GM18505 (cell line): ENCODE data around the gene MCU.

Experiments
- ATAC-seq: cut with Tn5 transposase; IDR thresholded peaks from one replicate; pipeline ENCODE4 v1.9.1; 2021; ENCODE audit not compliant: unreplicated experiment
- POLR2A ChIP-seq: IDR thresholded peaks from 4 replicates; pipeline ENCODE4 v1.6.1; 2011; ENCODE audit warnings: borderline replicate concordance; ENCODE audit not compliant: insufficient read depth, insufficient read length; ENCODE audit errors: extremely low read depth

Gene MCU

DNA sequence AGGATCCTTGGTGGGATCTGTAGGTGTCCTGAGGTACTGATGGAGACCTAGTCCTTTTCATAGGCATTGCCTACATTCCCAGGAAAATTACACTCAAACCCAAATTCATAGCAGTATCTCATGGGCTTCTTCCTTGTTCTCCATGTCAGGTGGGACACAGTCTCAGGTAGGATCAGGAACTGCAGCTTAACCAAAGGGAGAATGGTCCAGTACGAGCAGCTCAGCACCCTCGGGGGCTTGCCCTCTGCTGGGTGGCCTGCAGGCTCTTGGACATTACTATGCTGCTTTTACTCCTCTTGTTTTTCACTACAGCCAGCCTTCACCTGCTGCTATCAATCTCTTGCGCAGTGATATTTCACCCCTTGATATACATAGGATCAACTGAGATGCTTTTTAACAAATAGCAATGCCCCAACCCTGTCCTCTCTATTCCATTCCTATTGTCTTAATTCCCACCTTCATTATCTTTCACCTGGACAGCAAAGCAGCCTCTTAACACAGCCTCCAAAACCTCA lies 234.1 kb downstream of the MCU start:
- TF ChIP-seq POLR2A, result no peak
- ATAC-seq, result no peak

DNA sequence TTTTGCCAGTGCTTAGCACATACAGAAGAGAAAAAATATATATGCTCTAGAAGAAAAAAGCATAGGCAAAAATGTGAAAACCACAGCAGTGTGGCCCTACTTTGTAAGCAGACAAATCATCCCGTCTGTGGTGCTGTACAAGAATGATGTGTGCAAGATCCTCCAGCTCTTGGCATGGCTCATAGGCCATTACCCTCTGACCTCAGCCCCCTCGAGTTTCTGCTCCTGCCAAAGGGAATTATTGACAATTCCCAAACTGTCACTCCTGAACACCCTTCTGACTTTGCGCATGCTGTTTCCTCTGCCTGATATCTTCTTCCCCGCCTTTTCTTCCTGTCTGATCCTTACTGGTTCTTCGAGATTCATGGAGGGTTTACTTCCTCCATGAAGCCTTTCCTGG lies 235.5 kb downstream of the MCU start:
- TF ChIP-seq POLR2A, result no peak
- ATAC-seq, result no peak

DNA sequence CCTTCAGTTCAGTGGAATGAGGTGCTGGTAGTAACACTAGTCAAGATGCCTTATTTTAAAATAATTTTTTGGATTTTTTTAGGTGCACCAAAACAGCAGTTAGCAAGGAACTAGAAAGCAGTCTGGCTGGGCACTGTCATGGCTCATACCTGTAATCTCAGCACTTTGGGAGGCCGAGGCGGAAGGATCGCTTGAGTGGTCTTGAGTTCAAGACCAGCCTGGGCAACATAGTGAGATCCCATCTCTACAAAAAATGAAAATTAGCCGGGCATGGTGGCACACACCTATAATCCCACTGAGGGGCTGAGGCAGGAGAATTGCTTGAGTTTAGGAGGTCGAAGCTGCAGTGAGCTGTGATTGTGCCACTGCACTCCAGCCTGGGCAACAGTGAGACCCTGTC lies 236.9 kb downstream of the MCU start:
- no peak for ATAC-seq
- no peak for TF ChIP-seq POLR2A

DNA sequence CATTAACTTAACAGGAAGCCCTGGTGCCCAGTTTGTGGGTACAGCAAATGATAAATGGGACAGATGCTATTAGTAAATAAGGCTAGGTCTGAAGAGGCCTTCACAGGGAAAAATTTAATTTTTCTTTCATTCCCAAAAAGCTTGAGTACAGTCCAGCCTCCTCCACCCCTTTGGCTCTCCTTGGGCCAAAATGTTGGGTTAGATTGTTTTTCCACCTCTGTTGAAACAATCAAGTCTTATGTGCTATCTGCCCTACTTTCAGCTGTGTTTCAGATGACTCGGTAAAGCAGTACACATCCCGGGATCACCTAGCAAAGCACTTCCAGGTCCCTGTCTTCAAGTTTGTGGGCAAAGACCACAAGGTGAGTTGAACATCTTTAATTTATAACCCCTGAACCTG lies 238.3 kb downstream of the MCU start:
- ATAC-seq, result no peak
- no peak for TF ChIP-seq POLR2A

DNA sequence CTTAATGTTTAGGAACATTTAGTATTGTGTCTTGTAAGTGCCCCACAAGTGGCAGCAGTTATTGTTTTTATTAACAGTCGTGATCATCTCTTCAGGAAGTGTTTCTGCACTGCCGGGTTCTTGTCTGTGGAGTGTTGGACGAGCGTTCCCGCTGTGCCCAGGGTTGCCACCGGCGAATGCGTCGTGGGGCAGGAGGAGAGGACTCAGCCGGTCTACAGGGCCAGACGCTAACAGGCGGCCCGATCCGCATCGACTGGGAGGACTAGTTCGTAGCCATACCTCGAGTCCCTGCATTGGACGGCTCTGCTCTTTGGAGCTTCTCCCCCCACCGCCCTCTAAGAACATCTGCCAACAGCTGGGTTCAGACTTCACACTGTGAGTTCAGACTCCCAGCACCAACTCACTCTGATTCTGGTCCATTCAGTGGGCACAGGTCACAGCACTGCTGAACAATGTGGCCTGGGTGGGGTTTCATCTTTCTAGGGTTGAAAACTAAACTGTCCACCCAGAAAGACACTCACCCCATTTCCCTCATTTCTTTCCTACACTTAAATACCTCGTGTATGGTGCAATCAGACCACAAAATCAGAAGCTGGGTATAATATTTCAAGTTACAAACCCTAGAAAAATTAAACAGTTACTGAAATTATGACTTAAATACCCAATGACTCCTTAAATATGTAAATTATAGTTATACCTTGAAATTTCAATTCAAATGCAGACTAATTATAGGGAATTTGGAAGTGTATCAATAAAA lies 240.5 kb downstream of the MCU start:
- no peak for ATAC-seq
- TF ChIP-seq POLR2A, result no peak

DNA sequence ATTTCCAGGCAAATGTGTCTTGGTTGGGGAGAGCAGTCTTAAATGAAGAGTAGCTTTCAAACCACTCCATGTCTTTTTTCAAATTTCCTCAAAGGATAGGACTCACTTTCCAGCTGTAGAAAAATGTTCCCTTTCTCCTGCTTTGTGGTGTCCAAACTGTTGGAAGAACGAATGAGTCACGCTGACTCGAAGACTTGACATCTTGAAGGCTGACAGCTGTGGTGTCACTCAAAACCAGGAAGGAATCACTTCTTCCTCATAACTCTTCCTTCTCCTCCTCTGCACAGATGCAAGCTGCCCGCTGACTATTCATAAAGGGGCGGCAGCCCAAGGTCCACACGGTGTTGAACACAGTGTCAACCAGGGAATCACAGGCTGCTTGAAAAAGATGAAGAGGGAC lies 243.4 kb downstream of the MCU start:
- no peak for ATAC-seq
- TF ChIP-seq POLR2A, result no peak
